ENCODE data around the gene CD55. TPM values are rescaled to one million over a fixed set of nuclear protein-coding genes. Genes with fewer than 3 reads are reported as not detected.

CD55 gene
- total RNA-seq, 2 experiments from 2014 or later, result 82.1 to 85.5 TPM

GRCh38 chr1:207345644-207346477 lies 24.4 kb downstream of the CD55 start:
- H3K9me3 Mint-ChIP-seq (ENCODE audit: insufficient read depth), result peaks cover 34% of the 10 kb centered on the region
- H3K36me3 Mint-ChIP-seq (ENCODE audit: low read depth), result peaks cover 97% of the 10 kb centered on the region
- H3K4me3 Mint-ChIP-seq, result no peak overlapping the region
- H3K27ac Mint-ChIP-seq, result peak overlapping the region; percentile 71
- ATAC-seq (peak; percentile 34), DNase-seq (no peak)
- ChIA-PET CTCF (interaction anchor here (1.1 to 2.0 kb wide), 2 partner anchors 9 to 17 kb away, joined by 3 to 10 read pairs; no protein-coding TSS in a partner anchor), POLR2A (interaction anchor here (2.2 kb wide), 1 partner anchor 9 kb away, joined by 7 read pairs; no protein-coding TSS in a partner anchor)
- peaks cover 86% of the 10 kb centered on the region for H3K4me1 Mint-ChIP-seq (ENCODE audit: low read depth)
- no peaks in the 10 kb centered on the region for H3K27me3 Mint-ChIP-seq (ENCODE audit: low read depth)

DNA sequence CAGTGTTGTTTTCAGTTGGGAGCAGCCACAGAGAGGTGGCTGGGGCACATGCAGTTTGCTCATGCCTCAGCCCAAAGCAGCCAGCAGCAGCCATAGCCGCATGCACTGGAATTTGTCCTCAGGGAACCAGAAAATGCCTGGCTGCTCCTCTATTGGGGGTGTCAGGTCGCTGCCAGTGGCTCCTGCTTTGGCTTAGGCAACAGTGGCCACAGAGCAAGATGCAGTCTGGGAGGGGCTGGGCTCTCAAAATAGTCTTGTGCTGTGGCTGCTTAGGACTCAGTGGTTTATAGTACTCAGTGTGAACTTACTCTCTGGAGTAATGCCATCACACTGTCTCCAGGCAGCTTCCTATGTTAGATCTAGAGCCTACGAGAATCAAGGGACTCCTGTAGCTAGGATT lies 25.0 kb downstream of the CD55 start:
- no peaks in the 10 kb centered on the region for H3K27me3 Mint-ChIP-seq (ENCODE audit: low read depth)
- CTCF ChIA-PET, result interaction anchor here (1.1 to 2.0 kb wide), 2 partner anchors 10 to 16 kb away, joined by 3 to 10 read pairs; no protein-coding TSS in a partner anchor
- peak; percentile 56 for ATAC-seq
- no peak overlapping the region for H3K4me3 Mint-ChIP-seq
- POLR2A ChIA-PET, result interaction anchor here (2.2 kb wide), 1 partner anchor 10 kb away, joined by 7 read pairs; no protein-coding TSS in a partner anchor
- H3K36me3 Mint-ChIP-seq (ENCODE audit: low read depth), result peaks cover 95% of the 10 kb centered on the region
- H3K27ac Mint-ChIP-seq, result peak overlapping the region; percentile 71
- DNase-seq, result no peak
- peaks cover 85% of the 10 kb centered on the region for H3K4me1 Mint-ChIP-seq (ENCODE audit: low read depth)
- H3K9me3 Mint-ChIP-seq (ENCODE audit: insufficient read depth), result peaks cover 37% of the 10 kb centered on the region

- POLR2A ChIA-PET, result interaction anchor here (1.1 to 1.3 kb wide), 2 partner anchors 13 to 28 kb away, joined by 4 to 5 read pairs; partner anchors contain the start of gene CD55
- DNase-seq (no peak), ATAC-seq (no peak)
- Mint-ChIP-seq H3K27me3 (ENCODE audit: low read depth) (no peaks in the 10 kb centered on the region), H3K36me3 (ENCODE audit: low read depth) (peaks cover 91% of the 10 kb centered on the region), H3K9me3 (ENCODE audit: insufficient read depth) (peaks cover 26% of the 10 kb centered on the region), H3K4me1 (ENCODE audit: low read depth) (peaks cover 72% of the 10 kb centered on the region), H3K27ac (peak overlapping the region; percentile 41), H3K4me3 (no peak overlapping the region)
- CTCF ChIA-PET, result no interaction called here
Observed at GRCh38 chr1:207349979-207350378, 28.5 kb downstream of the CD55 start.

DNA sequence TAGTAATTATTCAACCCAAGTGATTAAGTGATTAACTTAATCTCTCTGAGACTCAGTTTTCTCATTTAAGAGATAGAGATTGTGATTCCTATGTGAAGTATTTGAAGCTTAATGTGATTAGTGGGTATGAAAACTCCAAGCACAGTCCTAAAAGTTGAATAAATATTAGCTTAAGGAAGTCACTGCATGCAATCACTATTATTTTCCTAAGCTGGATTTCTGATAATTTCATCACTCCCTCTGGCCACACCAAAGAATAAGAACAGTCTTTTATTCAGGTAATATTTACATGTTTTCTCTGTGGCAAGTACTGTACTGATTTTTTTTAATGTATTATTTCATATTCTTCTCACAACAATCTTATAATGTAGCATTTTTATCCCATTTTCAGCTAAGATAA lies 31.1 kb downstream of the CD55 start:
- DNase-seq (no peak), ATAC-seq (no peak)
- no peak overlapping the region for H3K4me3 Mint-ChIP-seq
- peaks cover 26% of the 10 kb centered on the region for H3K9me3 Mint-ChIP-seq (ENCODE audit: insufficient read depth)
- H3K27ac Mint-ChIP-seq, result no peak overlapping the region
- H3K36me3 Mint-ChIP-seq (ENCODE audit: low read depth), result peaks cover 85% of the 10 kb centered on the region
- ChIA-PET CTCF (interaction anchor here (0.9 kb wide), 1 partner anchor 16 kb away, joined by 3 read pairs; no protein-coding TSS in a partner anchor), POLR2A (interaction anchor here (1.1 to 1.2 kb wide), 2 partner anchors 10 to 31 kb away, joined by 3 to 5 read pairs; partner anchors contain the start of gene CD55)
- peaks cover 66% of the 10 kb centered on the region for H3K4me1 Mint-ChIP-seq (ENCODE audit: low read depth)
- H3K27me3 Mint-ChIP-seq (ENCODE audit: low read depth), result no peaks in the 10 kb centered on the region

- H3K4me3 Mint-ChIP-seq, result no peak overlapping the region
- DNase-seq, result no peak
- H3K27ac Mint-ChIP-seq, result no peak overlapping the region
- POLR2A ChIA-PET, result interaction anchor here (1.7 kb wide), 1 partner anchor 34 kb away, joined by 5 read pairs; the partner anchor contains the start of gene CD55
- peaks cover 82% of the 10 kb centered on the region for H3K36me3 Mint-ChIP-seq (ENCODE audit: low read depth)
- CTCF ChIA-PET, result interaction anchor here (1.3 to 2.5 kb wide), 2 partner anchors 14 to 50 kb away, joined by 3 to 7 read pairs; no protein-coding TSS in a partner anchor
- no peaks in the 10 kb centered on the region for H3K27me3 Mint-ChIP-seq (ENCODE audit: low read depth)
- H3K9me3 Mint-ChIP-seq (ENCODE audit: insufficient read depth), result peaks cover 12% of the 10 kb centered on the region
- peaks cover 54% of the 10 kb centered on the region for H3K4me1 Mint-ChIP-seq (ENCODE audit: low read depth)
- no peak for ATAC-seq
Observed at GRCh38 chr1:207355060-207355459, 33.6 kb downstream of the CD55 start.

DNA sequence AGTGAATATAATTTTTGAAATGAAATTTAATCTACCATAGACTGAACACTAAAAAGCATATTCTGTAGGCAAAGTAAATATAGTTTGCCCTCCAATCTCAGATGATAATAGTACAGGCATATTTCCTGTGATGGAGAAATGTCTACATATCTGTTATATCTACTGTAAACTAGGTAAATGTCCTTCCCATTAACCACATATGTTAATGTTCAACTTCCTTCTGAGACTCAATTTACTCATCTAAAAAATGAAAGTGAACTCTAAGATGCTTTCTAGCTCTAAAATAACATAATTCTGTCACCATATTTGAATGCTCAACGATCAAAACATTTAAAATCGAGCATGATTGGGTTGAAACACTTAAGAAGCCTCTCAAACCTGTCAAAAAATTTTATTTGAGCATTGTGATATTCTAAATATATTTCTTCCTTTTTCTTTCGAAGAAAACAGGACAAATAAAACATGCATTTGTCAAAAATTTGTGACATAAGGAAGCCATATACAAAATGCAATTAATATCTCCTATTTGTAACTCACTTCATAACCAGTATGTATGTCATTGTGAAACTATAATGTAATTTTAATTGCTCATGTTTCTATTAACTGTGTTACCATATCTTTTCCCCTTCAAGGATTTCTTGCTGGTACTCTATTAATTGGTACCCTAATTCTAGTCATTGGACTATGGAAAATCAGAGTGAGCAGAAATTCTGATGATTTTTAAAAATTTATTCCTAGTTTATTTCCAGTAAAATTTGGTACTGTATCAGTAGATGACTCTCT lies 34.2 kb downstream of the CD55 start:
- peaks cover 48% of the 10 kb centered on the region for H3K4me1 Mint-ChIP-seq (ENCODE audit: low read depth)
- DNase-seq (no peak), ATAC-seq (no peak)
- no peak overlapping the region for H3K4me3 Mint-ChIP-seq
- ChIA-PET CTCF (interaction anchor here (1.1 to 2.5 kb wide), 3 partner anchors 15 to 272 kb away, joined by 3 to 7 read pairs (median 3); no protein-coding TSS in a partner anchor), POLR2A (interaction anchor here (1.7 kb wide), 1 partner anchor 34 kb away, joined by 5 read pairs; the partner anchor contains the start of gene CD55)
- no peak overlapping the region for H3K27ac Mint-ChIP-seq
- H3K9me3 Mint-ChIP-seq (ENCODE audit: insufficient read depth), result peaks cover 6% of the 10 kb centered on the region
- H3K27me3 Mint-ChIP-seq (ENCODE audit: low read depth), result no peaks in the 10 kb centered on the region
- peaks cover 76% of the 10 kb centered on the region for H3K36me3 Mint-ChIP-seq (ENCODE audit: low read depth)

DNA sequence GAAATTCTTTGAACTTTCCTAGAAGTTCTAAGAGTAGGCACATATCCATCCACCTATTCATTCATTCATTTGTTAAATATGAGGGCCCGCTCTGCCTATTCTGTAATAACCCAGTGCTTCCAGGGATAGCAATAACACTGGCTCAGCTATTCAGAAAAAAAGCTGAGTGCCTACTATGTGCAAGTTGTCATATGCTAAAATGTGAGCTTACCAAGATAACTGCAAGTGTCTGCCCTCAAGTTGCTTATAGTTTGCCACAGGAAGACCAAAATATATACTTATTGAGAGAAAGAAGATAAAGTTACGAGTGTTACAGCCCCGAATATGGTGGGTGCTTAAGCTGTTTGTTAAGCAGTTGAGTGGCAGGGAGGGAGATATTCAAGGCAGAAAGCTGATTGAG lies 39.6 kb downstream of the CD55 start:
- no peaks in the 10 kb centered on the region for H3K27me3 Mint-ChIP-seq (ENCODE audit: low read depth)
- ATAC-seq, result no peak
- H3K9me3 Mint-ChIP-seq (ENCODE audit: insufficient read depth), result peaks cover 5% of the 10 kb centered on the region
- no peak overlapping the region for H3K4me3 Mint-ChIP-seq
- no peak for DNase-seq
- ChIA-PET CTCF (interaction anchor here (1.2 kb wide), 1 partner anchor 15 kb away, joined by 3 read pairs; no protein-coding TSS in a partner anchor), POLR2A (interaction anchor here (0.9 kb wide), 1 partner anchor 40 kb away, joined by 4 read pairs; the partner anchor contains the start of gene CD55)
- H3K27ac Mint-ChIP-seq, result no peak overlapping the region
- peaks cover 33% of the 10 kb centered on the region for H3K36me3 Mint-ChIP-seq (ENCODE audit: low read depth)
- H3K4me1 Mint-ChIP-seq (ENCODE audit: low read depth), result peaks cover 12% of the 10 kb centered on the region

DNA sequence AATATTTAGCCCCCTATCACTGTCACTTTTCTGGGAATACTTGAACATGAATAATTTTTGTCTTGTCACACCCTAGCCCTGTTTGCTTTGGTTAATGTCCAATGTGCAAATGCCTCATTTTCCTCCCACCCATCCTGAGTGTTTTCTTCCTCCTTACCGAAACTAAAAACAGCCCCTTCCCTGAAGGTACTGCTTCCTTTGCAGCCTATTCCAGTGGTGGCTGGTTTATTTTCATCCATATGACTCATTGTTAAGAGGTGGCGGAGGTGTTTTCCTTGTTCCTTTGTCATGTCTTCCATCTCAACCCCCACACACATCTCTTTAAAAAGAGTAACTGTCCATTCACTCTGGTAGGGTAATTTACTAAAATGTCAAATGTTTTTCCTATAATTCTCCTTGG lies 40.4 kb downstream of the CD55 start:
- Mint-ChIP-seq H3K4me1 (ENCODE audit: low read depth) (peaks cover 8% of the 10 kb centered on the region), H3K27ac (no peak overlapping the region), H3K36me3 (ENCODE audit: low read depth) (peaks cover 33% of the 10 kb centered on the region), H3K27me3 (ENCODE audit: low read depth) (no peaks in the 10 kb centered on the region), H3K9me3 (ENCODE audit: insufficient read depth) (peaks cover 5% of the 10 kb centered on the region), H3K4me3 (no peak overlapping the region)
- ATAC-seq (no peak), DNase-seq (no peak)
- POLR2A ChIA-PET, result interaction anchor here (0.9 to 2.0 kb wide), 2 partner anchors 10 to 40 kb away, joined by 3 to 13 read pairs; partner anchors contain the start of gene CD55
- CTCF ChIA-PET, result interaction anchor here (1.1 to 2.1 kb wide), 2 partner anchors 26 to 40 kb away, joined by 6 to 18 read pairs; partner anchors contain the start of gene CD55

- POLR2A ChIA-PET, result interaction anchor here (0.9 to 2.0 kb wide), 4 partner anchors 13 to 42 kb away, joined by 3 to 13 read pairs (median 4); partner anchors contain the start of gene CD55
- Mint-ChIP-seq H3K27ac (no peak overlapping the region), H3K36me3 (ENCODE audit: low read depth) (peaks cover 33% of the 10 kb centered on the region), H3K9me3 (ENCODE audit: insufficient read depth) (peaks cover 5% of the 10 kb centered on the region), H3K4me3 (no peak overlapping the region), H3K27me3 (ENCODE audit: low read depth) (no peaks in the 10 kb centered on the region), H3K4me1 (ENCODE audit: low read depth) (no peaks in the 10 kb centered on the region)
- DNase-seq (peak; percentile 32), ATAC-seq (peak; percentile 93)
- CTCF ChIA-PET, result interaction anchor here (0.6 to 2.1 kb wide), 5 partner anchors 17 to 42 kb away, joined by 3 to 18 read pairs (median 4); partner anchors contain the start of gene CD55
Observed at GRCh38 chr1:207362962-207363860, 41.7 kb downstream of the CD55 start.

GRCh38 chr1:207363871-207364270 lies 42.4 kb downstream of the CD55 start:
- no peak overlapping the region for H3K4me3 Mint-ChIP-seq
- DNase-seq, result no peak
- no peaks in the 10 kb centered on the region for H3K27me3 Mint-ChIP-seq (ENCODE audit: low read depth)
- H3K27ac Mint-ChIP-seq, result no peak overlapping the region
- H3K9me3 Mint-ChIP-seq (ENCODE audit: insufficient read depth), result peaks cover 5% of the 10 kb centered on the region
- H3K36me3 Mint-ChIP-seq (ENCODE audit: low read depth), result peaks cover 30% of the 10 kb centered on the region
- ChIA-PET POLR2A (interaction anchor here (0.9 to 2.0 kb wide), 3 partner anchors 12 to 42 kb away, joined by 4 to 13 read pairs (median 4); partner anchors contain the start of gene CD55), CTCF (interaction anchor here (0.6 to 2.1 kb wide), 3 partner anchors 28 to 41 kb away, joined by 3 to 18 read pairs (median 4); no protein-coding TSS in a partner anchor)
- H3K4me1 Mint-ChIP-seq (ENCODE audit: low read depth), result no peaks in the 10 kb centered on the region
- no peak for ATAC-seq
